T-helper 1 cell (primary cell): ENCODE measurements around the gene IFNA10.
"Not testable (repeated sequence)": the region's sequence is repeated elsewhere in the genome, so short reads cannot be mapped to it uniquely, and the experiment has no call there.

Experiments
- DNase-seq, 5 donors: peaks; one replicate each; pipeline ENCODE4 v3.0.0-alpha.2; 2012 to 2020

The IFNA10 gene

DNA sequence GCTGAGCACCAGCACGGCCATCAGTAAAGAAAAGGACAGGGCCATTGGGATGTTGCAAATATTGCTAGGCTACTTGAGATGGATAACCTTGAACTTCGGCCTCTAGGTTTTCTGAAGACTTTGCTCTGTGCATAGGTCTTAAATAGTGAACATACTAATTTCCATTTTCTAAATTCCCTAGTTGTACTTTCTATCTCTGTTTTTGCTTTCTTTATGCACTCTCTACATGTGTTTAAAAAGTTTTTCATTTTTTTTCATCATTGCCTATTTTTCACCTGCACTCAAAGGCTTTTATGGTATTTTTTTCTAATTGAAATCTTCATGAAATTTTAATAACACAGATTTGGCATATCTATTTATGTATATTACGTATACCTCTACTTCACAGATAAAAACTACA lies 19.5 kb downstream of the IFNA10 start, which contains the start of gene IFNA4:
Gene IFNA4, minus strand, starts transcription at position 101 of the 400 bp plus-strand sequence. Its CDS starts 56 bp downstream, at position 45.
- not testable (repeated sequence) for DNase-seq

- peak in 1 of 5 donors; percentile 25 for DNase-seq
Observed at GRCh38 chr9:21182810-21183736, 23.9 kb downstream of the IFNA10 start.

- DNase-seq = no peak
Observed at GRCh38 chr9:21174671-21175070, 32.3 kb downstream of the IFNA10 start.

DNA sequence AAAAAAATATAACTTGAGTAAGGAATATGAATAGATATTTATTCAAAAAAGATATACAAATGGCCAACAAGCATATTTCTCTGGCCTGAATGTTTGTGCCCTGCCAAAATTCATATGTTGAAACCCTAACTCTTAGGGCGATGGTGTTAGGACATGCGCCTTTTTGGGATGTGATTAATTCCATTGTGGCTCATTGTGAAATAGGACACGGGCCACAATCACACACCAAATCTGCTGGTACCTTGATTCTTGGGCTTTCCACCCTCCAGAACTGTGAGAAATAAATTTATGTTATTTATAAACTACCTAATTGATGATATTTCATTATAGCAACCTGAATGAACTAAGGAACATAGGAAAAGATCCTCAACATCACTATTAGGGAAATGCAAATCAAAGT lies 34.8 kb downstream of the IFNA10 start:
- DNase-seq = no peak

- DNase-seq = no peak
Observed at GRCh38 chr9:21171351-21171750, 35.6 kb downstream of the IFNA10 start.

GRCh38 chr9:21166560-21166959 lies 40.4 kb downstream of the IFNA10 start, which contains the start of gene IFNA21:
TSS of gene IFNA21 (minus strand) at chr9:21166660. CDS start at chr9:21166612, 48 bp downstream.
- not testable (repeated sequence) for DNase-seq

- no peak for DNase-seq
Observed at GRCh38 chr9:21165516-21165915, 41.4 kb downstream of the IFNA10 start.

GRCh38 chr9:21160178-21160577 lies 46.8 kb downstream of the IFNA10 start:
- peak in 2 of 5 donors; percentile 17 to 67 for DNase-seq
